ENCODE measurements around the gene FOXI2. TPM values are rescaled to one million over a fixed set of nuclear protein-coding genes. Genes with fewer than 3 reads are reported as not detected.
A peak's percentile ranks its signal among the peaks of the same experiment; 100 is the strongest.

FOXI2 gene
- total and polyA plus RNA-seq, 2 experiments from 2014 or later, result not detected

- no peak overlapping the region for H3K4me3 ChIP-seq
- peak in 1 of 2 donors; percentile 35 for DNase-seq (ENCODE audit: low read depth in 1 of 2, low spot score in 1 of 2)
- H3K36me3 ChIP-seq, result no peaks in the 10 kb centered on the region
- H3K9me3 ChIP-seq (ENCODE audit: low read depth), result no peaks in the 10 kb centered on the region
- H3K4me1 ChIP-seq (ENCODE audit: low read depth), result no peaks in the 10 kb centered on the region
- no peak overlapping the region for H3K27ac ChIP-seq
- TF ChIP-seq, protein P1, sequence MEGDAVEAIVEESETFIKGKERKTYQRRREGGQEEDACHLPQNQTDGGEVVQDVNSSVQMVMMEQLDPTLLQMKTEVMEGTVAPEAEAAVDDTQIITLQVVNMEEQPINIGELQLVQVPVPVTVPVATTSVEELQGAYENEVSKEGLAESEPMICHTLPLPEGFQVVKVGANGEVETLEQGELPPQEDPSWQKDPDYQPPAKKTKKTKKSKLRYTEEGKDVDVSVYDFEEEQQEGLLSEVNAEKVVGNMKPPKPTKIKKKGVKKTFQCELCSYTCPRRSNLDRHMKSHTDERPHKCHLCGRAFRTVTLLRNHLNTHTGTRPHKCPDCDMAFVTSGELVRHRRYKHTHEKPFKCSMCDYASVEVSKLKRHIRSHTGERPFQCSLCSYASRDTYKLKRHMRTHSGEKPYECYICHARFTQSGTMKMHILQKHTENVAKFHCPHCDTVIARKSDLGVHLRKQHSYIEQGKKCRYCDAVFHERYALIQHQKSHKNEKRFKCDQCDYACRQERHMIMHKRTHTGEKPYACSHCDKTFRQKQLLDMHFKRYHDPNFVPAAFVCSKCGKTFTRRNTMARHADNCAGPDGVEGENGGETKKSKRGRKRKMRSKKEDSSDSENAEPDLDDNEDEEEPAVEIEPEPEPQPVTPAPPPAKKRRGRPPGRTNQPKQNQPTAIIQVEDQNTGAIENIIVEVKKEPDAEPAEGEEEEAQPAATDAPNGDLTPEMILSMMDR (IDR thresholded peaks at IDR 0.05; ENCODE audit: low read depth, low read length), result no peak
- H3K27me3 ChIP-seq, result peaks cover 97% of the 10 kb centered on the region
Observed at GRCh38 chr10:127736222-127736914, 617 bp upstream of the FOXI2 start.

- TF ChIP-seq, protein P1 (IDR thresholded peaks at IDR 0.05; ENCODE audit: low read depth, low read length), result no peak
- no peak overlapping the region for H3K27ac ChIP-seq
- H3K36me3 ChIP-seq, result no peaks in the 10 kb centered on the region
- no peak overlapping the region for H3K4me3 ChIP-seq
- H3K9me3 ChIP-seq (ENCODE audit: low read depth), result no peaks in the 10 kb centered on the region
- no peaks in the 10 kb centered on the region for H3K4me1 ChIP-seq (ENCODE audit: low read depth)
- peaks cover 97% of the 10 kb centered on the region for H3K27me3 ChIP-seq
- DNase-seq (ENCODE audit: low read depth in 1 of 2, low spot score in 1 of 2), result no peak
Observed at GRCh38 chr10:127737563-127738511, 852 bp downstream of the FOXI2 start.

DNA sequence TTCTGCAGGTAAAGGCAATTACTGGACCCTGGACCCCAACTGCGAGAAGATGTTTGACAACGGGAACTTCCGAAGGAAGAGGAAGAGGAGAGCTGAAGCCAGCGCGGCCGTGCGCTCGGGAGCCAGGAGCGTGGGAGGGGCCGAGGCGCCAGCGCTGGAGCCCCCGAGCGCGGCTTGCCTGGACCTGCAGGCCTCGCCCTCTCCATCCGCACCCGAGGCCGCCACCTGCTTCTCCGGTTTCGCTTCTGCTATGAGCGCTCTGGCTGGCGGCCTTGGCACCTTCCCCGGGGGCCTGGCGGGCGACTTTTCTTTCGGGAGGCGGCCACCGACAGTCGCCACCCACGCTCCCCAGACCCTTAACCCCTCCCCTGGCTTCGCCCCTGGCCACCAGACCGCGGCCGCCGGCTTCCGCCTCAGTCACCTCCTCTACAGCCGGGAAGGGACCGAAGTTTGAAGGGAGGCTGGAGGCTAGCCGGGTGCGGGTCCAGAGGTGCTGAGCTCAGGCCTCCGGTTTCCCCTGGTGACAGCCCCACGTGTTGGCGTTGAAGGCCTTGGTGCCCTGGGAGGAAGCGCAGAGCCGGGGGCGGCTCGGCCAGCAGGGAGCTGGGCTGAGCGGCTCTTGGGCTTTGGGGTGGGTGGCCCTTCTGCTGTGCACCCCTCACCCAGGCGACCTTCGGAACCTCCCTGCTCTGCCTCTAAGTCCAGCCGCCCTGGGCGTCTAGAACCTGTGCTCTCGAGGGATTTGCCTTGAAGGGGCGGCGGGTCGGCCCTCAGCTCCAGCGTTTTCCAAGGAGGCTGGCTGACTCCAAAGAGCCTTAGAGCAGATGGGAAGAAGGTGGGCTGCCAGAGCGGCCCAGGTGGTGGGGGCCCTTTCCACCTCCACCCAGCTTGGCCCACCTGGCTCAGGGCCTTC, 1.8 kb downstream of the FOXI2 start:
- Histone ChIP-seq H3K4me1 (ENCODE audit: low read depth) (no peaks in the 10 kb centered on the region), H3K27me3 (peaks cover 97% of the 10 kb centered on the region), H3K4me3 (no peak overlapping the region), H3K9me3 (ENCODE audit: low read depth) (no peaks in the 10 kb centered on the region), H3K27ac (no peak overlapping the region), H3K36me3 (no peaks in the 10 kb centered on the region)
- TF ChIP-seq, protein P1 (IDR thresholded peaks at IDR 0.05; ENCODE audit: low read depth, low read length), result no peak
- DNase-seq (ENCODE audit: low read depth in 1 of 2, low spot score in 1 of 2), result no peak

DNA sequence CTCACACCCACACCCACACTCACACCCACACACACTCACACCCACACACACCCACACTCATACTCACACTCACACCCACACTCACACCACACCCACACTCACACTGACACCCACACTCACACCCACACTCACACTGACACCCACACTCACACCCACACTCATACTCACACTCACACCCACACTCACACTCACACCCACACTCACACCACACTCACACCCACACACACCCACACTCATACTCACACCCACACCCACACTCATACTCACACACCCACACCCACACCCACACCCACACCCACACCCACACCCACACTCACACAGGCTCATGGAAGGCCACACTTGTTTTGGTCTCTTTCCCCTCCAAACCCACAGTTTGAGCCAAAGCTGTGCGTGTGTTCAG, 2.9 kb downstream of the FOXI2 start:
- Histone ChIP-seq H3K4me3 (no peak overlapping the region), H3K9me3 (ENCODE audit: low read depth) (no peaks in the 10 kb centered on the region), H3K27ac (no peak overlapping the region), H3K4me1 (ENCODE audit: low read depth) (no peaks in the 10 kb centered on the region), H3K36me3 (no peaks in the 10 kb centered on the region), H3K27me3 (peaks cover 95% of the 10 kb centered on the region)
- DNase-seq (ENCODE audit: low read depth in 1 of 2, low spot score in 1 of 2), result no peak
- TF ChIP-seq, protein P1 (IDR thresholded peaks at IDR 0.05; ENCODE audit: low read depth, low read length), result no peak

DNA sequence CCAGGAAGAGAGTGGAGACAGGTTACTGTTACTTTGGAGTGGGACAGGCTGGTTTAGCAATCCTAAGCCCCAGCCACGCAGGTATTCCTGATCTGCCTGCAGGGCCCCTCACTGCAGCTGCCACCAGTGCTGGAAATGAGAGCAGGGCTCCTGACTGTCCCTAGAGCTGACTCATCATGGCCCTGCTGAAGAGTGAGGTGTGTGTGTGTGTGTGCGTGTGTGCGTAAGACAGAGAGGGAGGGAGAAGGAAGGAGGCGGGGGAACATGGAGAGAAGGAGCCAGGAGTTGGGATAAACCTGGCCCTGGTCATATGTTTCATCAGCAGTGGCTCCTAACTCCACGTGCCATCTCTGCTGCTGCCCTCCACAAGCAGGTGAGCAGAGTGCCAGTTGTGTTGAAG, 3.6 kb downstream of the FOXI2 start:
- no peak for DNase-seq (ENCODE audit: low read depth in 1 of 2, low spot score in 1 of 2)
- H3K27me3 ChIP-seq, result peaks cover 91% of the 10 kb centered on the region
- H3K9me3 ChIP-seq (ENCODE audit: low read depth), result no peaks in the 10 kb centered on the region
- TF ChIP-seq, protein P1 (IDR thresholded peaks at IDR 0.05; ENCODE audit: low read depth, low read length), result no peak
- H3K36me3 ChIP-seq, result no peaks in the 10 kb centered on the region
- no peak overlapping the region for H3K27ac ChIP-seq
- H3K4me3 ChIP-seq, result no peak overlapping the region
- no peaks in the 10 kb centered on the region for H3K4me1 ChIP-seq (ENCODE audit: low read depth)
